GM12878 (cell line): ENCODE data around the gene DCAF8. TPM values are rescaled to one million over a fixed set of nuclear protein-coding genes. Genes with fewer than 3 reads are reported as not detected.

Source experiments
- ATAC-seq: fragments of 200-7000 bp; cut with Tn5 transposase; 3 replicates; pipeline ENCODE4 v1.9.1; 2020; ENCODE audit warnings: mild to moderate bottlenecking, moderate library complexity
- BruUV-seq: library from RNA; stranded (reverse); fragments of 400-500 nt; replicated peaks from 2 replicates; lab custom pipeline; 2021; lab: Mats Ljungman, UMichigan
- CTCF ChIA-PET: fragments of 300-600 bp; sonication (Branson Sonifier 250); formaldehyde crosslinking; extraction: SDS; loops from one replicate; lab custom pipeline; 2021; ENCODE audit warnings: inconsistent platforms; lab: Yijun Ruan, JAX
- POLR2A ChIA-PET: fragments of 350-600 bp; formaldehyde crosslinking; extraction: SDS; loops from one replicate; lab custom pipeline; 2021; ENCODE audit warnings: inconsistent platforms; lab: Charles Lee
- RAD21 ChIA-PET: fragments of 300-600 bp; sonication (Branson Sonifier 250); formaldehyde crosslinking; loops from one replicate; lab custom pipeline; 2023; ENCODE audit warnings: antibody characterized with exemption; ENCODE audit not compliant: unreplicated experiment; lab: Charles Lee
- SMC1A ChIA-PET: fragments of 300-600 bp; sonication (Branson Sonifier 250); formaldehyde crosslinking; loops from one replicate; lab custom pipeline; 2023; ENCODE audit not compliant: unreplicated experiment, uncharacterized antibody; lab: Charles Lee
- DNase-seq: peaks from one replicate; pipeline ENCODE4 v3.0.0-alpha.2; 2011; ENCODE audit warnings: low read depth, low spot score
- FAIRE-seq: peaks from 3 replicates; lab custom pipeline; 2011; peaks lifted over from hg19 to GRCh38; lab: Jason Lieb, UNC
- H2AFZ ChIP-seq: 2 replicates; pipeline ENCODE4 v1.6.0; 2011; ENCODE audit warnings: low read depth, low read length, control low read depth; ENCODE audit not compliant: control insufficient read depth
- H3K27ac ChIP-seq: 2 replicates; pipeline ENCODE4 v1.5.1; 2011; ENCODE audit warnings: control low read depth; ENCODE audit not compliant: control insufficient read depth, insufficient read depth
- H3K27me3 ChIP-seq, 2 experiments: replicated peaks in 1 of 2; 2 replicates each; pipeline versions ENCODE4 v1.6.0 to v1.6.1; 2011; ENCODE audit warnings: low read length in 1 of 2; ENCODE audit not compliant: control insufficient read depth in 2 of 2, insufficient read depth in 2 of 2
- H3K36me3 ChIP-seq, 2 experiments: 2 replicates each; pipeline ENCODE4 v1.5.1; 2011; ENCODE audit warnings: low read length in 1 of 2; ENCODE audit not compliant: control insufficient read depth in 2 of 2, insufficient read depth in 2 of 2
- H3K4me1 ChIP-seq: 2 replicates; pipeline ENCODE4 v1.6.1; 2011; ENCODE audit warnings: mild to moderate bottlenecking, low read length, moderate library complexity, mixed read lengths; ENCODE audit not compliant: control insufficient read depth, insufficient read depth
- H3K4me2 ChIP-seq: 2 replicates; pipeline ENCODE4 v1.6.0; 2011; ENCODE audit warnings: control low read depth; ENCODE audit not compliant: control insufficient read depth, insufficient read depth
- H3K4me3 ChIP-seq: fragments of 200-600 bp; sonication (generic); 2 replicates; pipeline ENCODE4 v1.5.1; 2016
- H3K79me2 ChIP-seq: 2 replicates; pipeline ENCODE4 v1.6.0; 2011; ENCODE audit warnings: low read length; ENCODE audit not compliant: control insufficient read depth, insufficient read depth
- H3K9ac ChIP-seq: 2 replicates; pipeline ENCODE4 v1.8.0; 2011; ENCODE audit warnings: low read length, control low read depth, mixed read lengths; ENCODE audit not compliant: control insufficient read depth, insufficient read depth
- H3K9me3 ChIP-seq: replicated peaks from 3 replicates; pipeline ENCODE4 v1.5.1; 2011; ENCODE audit warnings: mild to moderate bottlenecking, low read length; ENCODE audit not compliant: control insufficient read depth, insufficient read depth
- H4K20me1 ChIP-seq: 2 replicates; pipeline ENCODE4 v1.6.0; 2011; ENCODE audit not compliant: control insufficient read depth, insufficient read depth
- CHD1 ChIP-seq: IDR thresholded peaks from 2 replicates; pipeline ENCODE4 v1.6.1; 2012; ENCODE audit warnings: low read depth, low read length, improper control_type of control experiment
- KAT2A ChIP-seq: conservative IDR thresholded peaks from 2 replicates; pipeline ENCODE4 v1.6.1; 2011; ENCODE audit warnings: low read depth, low read length; ENCODE audit not compliant: control insufficient read depth
- POLR2AphosphoS5 ChIP-seq: IDR thresholded peaks from 2 replicates; pipeline ENCODE4 v1.6.1; 2011; ENCODE audit warnings: mild to moderate bottlenecking, low read length, inconsistent platforms
- SIX5 ChIP-seq: IDR thresholded peaks from 2 replicates; pipeline ENCODE4 v1.6.1; 2011; ENCODE audit warnings: mild to moderate bottlenecking, low read depth, low read length, moderate library complexity; ENCODE audit not compliant: severe bottlenecking
- ZNF24 ChIP-seq: fragments of 450-650 bp; IDR thresholded peaks from 2 replicates; pipeline ENCODE4 v1.6.1; 2017; ENCODE audit warnings: antibody characterized with exemption, mild to moderate bottlenecking
- WGBS: methylation state at CpG from one replicate; pipeline ENCODE4 v1.1.6; 2016; ENCODE audit warnings: low lambda C conversion rate; ENCODE audit not compliant: insufficient replicate concordance, insufficient coverage; ENCODE audit errors: missing lambda C conversion rate; 5-methylcytosine and 5-hydroxymethylcytosine counted together
- in situ Hi-C: fragments of 300-500 bp; cut with MboI; formaldehyde crosslinking; loops from 9 replicates; pipeline ENCODE4 v1.14.3; 2018; ENCODE audit warnings: mixed read lengths
- intact Hi-C: fragments of 100-400 bp; cut with micrococcal nuclease; formaldehyde crosslinking; loops from one replicate; pipeline ENCODE4 v1.14.2; 2022; ENCODE audit not compliant: unreplicated experiment
- polyA plus RNA-seq, 11 experiments: library from polyadenylated mRNA; depleted of rRNA in 4 of 11; unstranded in 6 of 11; stranded (reverse) in 5 of 11; fragments of >200 nt; fragmentation: Nextera tagmentation in 4 of 11; fragmentation: Illumina TruSeq in 1 of 11; extraction: Ambion mirVana in 4 of 11; extraction: Trizol in 1 of 11; gene quantifications; 1 replicate in 1 of 11; 2 replicates in 10 of 11; pipeline versions ENCODE4 v1.2.1 to v1.2.3, GENCODE V29; 2011 to 2016; ENCODE audit warnings: inconsistent platforms in 2 of 11, missing spikeins in 2 of 11, low read depth in 1 of 11
- total RNA-seq, 4 experiments: library from RNA; depleted of rRNA in 3 of 4; stranded (reverse); fragments of >200 nt in 3 of 4; fragmentation: Illumina TruSeq in 1 of 4; extraction: Trizol in 1 of 4; gene quantifications; 2 replicates each; pipeline versions ENCODE4 v1.2.1 to v1.2.3, GENCODE V29; 2013 to 2021
- TF ChIP-seq, protein P1 (sequence below): IDR thresholded peaks from 2 replicates; pipeline ENCODE4 v1.6.1; 2011; ENCODE audit warnings: borderline replicate concordance, low read depth, mild to moderate bottlenecking, moderate library complexity, mixed read lengths, low read length; ENCODE audit not compliant: insufficient read depth; ENCODE audit errors: extremely low read length
- TF ChIP-seq, protein P2 (sequence below): IDR thresholded peaks from 2 replicates; pipeline ENCODE4 v1.6.1; 2012; ENCODE audit warnings: low read depth, low read length, improper control_type of control experiment

The DCAF8 gene
- total and polyA plus RNA-seq, 10 of the 15 experiments (the other 5 are each of a cell fraction or from before 2014, with no cell fraction given), result 10.4 to 152 (median 84.6) TPM

- WGBS, result 76% methylated on average over 5 of the region's 5 CpGs
- Histone ChIP-seq H2AFZ (no peak overlapping the region), H3K4me1 (peaks cover 14% of the 10 kb centered on the region), H3K9ac (no peak overlapping the region), H3K9me3 (no peaks in the 10 kb centered on the region), H3K79me2 (peaks cover 32% of the 10 kb centered on the region), H3K36me3 (peaks cover 18 to 26% of the 10 kb centered on the region in 2 experiments; a peak in 3 of 4 replicates), H3K4me2 (no peak overlapping the region), H3K27ac (no peak overlapping the region), H3K4me3 (no peak overlapping the region), H3K27me3 (no peaks in the 10 kb centered on the region), H4K20me1 (no peaks in the 10 kb centered on the region)
- no peak for TF ChIP-seq POLR2AphosphoS5
- TF ChIP-seq, protein P1, sequence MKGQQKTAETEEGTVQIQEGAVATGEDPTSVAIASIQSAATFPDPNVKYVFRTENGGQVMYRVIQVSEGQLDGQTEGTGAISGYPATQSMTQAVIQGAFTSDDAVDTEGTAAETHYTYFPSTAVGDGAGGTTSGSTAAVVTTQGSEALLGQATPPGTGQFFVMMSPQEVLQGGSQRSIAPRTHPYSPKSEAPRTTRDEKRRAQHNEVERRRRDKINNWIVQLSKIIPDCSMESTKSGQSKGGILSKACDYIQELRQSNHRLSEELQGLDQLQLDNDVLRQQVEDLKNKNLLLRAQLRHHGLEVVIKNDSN, result no peak
- TF ChIP-seq, protein P2, sequence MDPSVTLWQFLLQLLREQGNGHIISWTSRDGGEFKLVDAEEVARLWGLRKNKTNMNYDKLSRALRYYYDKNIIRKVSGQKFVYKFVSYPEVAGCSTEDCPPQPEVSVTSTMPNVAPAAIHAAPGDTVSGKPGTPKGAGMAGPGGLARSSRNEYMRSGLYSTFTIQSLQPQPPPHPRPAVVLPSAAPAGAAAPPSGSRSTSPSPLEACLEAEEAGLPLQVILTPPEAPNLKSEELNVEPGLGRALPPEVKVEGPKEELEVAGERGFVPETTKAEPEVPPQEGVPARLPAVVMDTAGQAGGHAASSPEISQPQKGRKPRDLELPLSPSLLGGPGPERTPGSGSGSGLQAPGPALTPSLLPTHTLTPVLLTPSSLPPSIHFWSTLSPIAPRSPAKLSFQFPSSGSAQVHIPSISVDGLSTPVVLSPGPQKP, result no peak
- TF ChIP-seq SIX5, result no peak
- TF ChIP-seq CHD1, result no peak
- TF ChIP-seq ZNF24, result no peak
- TF ChIP-seq KAT2A, result no peak
- intact Hi-C loops, result no loop called here
- POLR2A ChIA-PET, result interaction anchor here (0.6 to 0.8 kb wide), 2 partner anchors 31 to 49 kb away, joined by 3 read pairs; no protein-coding TSS in a partner anchor
- SMC1A ChIA-PET, result interaction anchor here (1.1 to 11.5 kb wide), 4 partner anchors 10 to 81 kb away, joined by 3 to 95 read pairs (median 10); no protein-coding TSS in a partner anchor
- DNase-seq (no peak), ATAC-seq (no peak), FAIRE-seq (no peak)
- in situ Hi-C loops, result no loop called here
- BruUV-seq, result no TSS peak
- CTCF ChIA-PET, result interaction anchor here (0.6 to 2.3 kb wide), 4 partner anchors 17 to 495 kb away, joined by 3 to 8 read pairs (median 4); no protein-coding TSS in a partner anchor
- RAD21 ChIA-PET, result interaction anchor here (1.2 kb wide), 1 partner anchor 17 kb away, joined by 3 read pairs; no protein-coding TSS in a partner anchor
Observed at GRCh38 chr1:160210561-160210960, 51.8 kb downstream of the DCAF8 start.
